Glomerular visceral epithelial cell (primary cell): ENCODE results near the gene SYK.
"Not testable (repeated sequence)": the region's sequence is repeated elsewhere in the genome, so short reads cannot be mapped to it uniquely, and the experiment has no call there.

Experiments
- DNase-seq: peaks from one replicate; pipeline ENCODE4 v3.0.0-alpha.2; 2016; ENCODE audit errors: extremely low spot score

The SYK gene

DNA sequence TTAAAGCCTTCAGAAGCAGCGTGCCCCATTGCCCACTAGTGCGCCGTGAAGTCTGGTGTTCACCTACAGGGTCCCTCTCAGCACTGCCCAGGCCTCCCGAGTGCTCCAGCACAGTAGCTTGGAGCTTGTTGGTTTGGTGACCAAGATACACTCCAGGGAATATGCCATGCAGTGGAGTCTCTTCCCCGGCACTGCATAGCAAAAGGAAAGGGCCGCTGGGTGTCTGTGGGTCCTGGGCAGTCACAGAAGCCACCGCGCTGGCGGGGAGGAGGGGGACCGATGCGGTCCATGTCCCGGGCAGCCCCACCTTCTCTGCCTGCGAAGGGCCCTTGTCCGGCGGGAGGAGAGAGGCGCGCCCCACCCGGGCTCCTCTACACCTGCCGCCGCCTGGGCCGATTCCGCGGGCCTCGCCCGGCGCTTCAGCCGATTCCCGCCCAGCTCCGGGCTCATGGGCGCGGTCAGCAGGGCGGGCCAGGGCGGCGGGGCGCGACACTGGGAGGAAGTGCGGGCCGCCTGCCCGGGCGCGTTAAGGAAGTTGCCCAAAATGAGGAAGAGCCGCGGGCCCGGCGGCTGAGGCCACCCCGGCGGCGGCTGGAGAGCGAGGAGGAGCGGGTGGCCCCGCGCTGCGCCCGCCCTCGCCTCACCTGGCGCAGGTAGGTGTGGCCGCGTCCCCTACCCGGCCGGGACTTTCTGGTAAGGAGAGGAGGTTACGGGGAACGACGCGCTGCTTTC, at the start of gene SYK:
Gene SYK (plus strand): TSS at position 579 of the 732 bp plus-strand sequence. CDS start 42,080 bp downstream, outside the sequence.
- no peak for DNase-seq

DNA sequence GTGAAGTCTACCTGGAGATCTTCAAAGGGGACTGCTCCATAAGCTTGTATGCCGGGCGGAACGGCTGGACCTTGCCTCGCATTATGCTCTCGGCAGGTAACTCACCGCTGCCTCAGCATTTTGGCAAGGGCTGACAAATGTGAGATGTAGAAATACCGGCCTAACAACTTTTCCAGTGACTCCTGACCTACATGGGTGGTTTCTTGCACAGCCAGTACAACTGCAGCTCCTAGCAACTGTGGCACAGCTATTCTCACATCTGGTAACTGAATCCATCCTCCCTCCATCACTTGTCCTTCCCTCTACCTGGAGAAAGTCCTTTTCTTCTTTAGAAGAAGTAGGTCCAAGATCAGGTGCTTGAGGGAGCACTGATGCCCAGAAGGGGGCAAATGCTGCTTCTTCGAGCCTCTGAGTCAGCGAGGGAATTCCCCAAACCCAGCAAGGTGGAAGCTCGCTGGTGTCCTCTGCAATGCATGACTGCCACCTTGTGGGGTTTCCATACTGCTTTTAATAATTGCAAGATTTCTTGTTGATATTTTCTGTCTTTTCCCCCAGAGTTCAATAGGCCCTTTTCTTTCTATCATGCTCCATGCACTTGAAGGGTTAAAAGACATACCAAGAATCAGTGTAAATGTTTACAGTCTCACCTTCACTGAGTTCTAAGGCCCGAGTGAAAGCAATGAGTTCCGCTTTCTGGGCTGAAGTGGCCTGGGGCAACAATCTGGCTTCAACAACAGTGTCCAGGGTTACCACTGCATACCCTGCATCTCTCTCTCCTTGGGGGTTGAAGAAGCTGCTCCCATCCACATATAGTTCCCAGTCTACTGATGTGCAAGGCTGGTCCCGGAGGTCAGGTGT, 45.9 kb upstream of the SYK start:
- peak; percentile 75 for DNase-seq

DNA sequence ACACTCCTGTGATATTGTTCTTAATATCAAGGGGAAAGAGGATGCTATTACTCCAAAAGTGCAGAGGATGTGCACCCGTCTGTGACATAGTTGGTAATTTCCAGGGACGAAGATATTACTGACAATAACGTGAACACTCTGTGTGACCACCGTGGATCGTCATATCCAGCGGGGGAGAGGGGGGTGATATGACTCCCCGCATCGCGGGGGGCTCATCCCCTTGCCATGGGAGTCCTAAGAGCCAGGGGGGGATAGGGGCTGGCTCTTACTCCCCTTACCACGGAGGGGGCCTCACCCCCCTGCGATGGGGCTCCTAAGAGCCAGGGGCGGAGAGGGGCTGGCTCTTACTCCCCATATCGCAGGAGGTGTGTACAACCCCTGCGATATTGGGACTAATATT, 41.0 kb upstream of the SYK start:
- not testable (repeated sequence) for DNase-seq

DNA sequence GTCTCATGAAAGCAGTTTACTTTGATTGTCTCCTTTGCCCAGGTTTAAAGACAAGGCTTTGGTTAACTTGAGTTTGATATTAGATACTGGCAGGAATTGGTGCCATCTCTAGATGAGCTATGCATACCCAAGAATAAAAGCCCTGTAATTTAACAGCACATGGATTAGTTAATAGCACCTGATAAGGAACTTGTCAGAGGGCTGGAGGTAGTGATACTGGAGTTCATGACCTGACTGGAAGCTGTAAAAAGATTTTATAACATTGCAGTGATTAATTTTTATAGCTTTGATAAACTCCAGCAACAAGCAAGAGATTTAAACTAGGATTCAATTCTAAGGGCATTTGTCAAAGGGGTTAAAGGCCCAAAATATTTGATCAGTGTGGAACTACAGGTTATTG, 34.9 kb upstream of the SYK start:
- no peak for DNase-seq

DNA sequence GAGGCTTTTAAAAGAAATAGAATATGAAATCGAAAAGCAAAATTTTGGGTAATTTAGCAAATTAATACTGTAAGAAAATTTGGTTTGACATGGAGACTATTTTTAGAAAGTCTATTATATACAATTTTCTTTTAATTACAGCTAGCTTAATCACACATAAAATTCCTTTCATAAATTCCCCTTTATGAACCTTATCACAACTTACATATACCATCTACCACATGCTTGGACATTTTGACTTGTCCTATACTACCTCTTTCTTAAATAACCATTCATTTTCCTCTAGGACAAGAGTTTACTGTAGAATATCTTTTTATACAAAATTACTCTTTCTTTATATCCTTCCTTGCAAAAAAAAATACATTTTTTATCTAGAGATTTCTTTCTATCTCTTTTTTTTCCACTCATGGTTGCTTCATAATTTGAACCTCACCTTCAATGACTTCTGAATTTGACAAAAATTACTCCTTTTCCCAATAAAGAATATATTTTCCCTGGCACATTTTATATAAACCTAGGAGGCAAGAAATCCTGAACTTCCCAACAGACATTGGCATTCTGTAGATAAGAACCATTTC, 34.0 kb upstream of the SYK start:
- DNase-seq: no peak

DNA sequence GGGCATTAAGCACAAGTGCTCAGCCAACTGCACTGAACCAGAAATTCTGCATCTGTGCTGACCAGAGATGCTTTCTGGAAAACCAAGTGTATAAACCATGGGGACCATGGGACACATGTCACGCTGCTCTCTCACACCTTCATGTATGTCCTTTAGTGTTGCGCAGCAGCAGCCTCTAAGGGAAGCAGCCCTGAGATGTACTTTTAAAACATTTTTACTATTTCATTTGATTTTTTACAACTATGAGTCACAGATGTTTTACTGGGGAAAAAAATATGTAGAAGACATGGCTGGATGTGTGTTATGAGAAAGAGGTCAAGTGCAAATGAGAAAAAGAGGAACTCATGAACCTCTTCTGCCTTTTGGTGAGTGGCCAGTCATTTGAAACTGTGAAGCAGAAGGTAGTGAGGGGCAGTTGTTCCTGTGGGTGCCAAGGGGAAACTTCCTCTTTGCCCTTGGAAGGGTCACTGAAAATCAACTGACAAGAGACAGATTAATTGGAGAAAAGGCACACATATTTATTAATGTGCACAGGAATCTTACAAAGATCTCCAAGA, 31.4 kb upstream of the SYK start:
- DNase-seq: no peak

DNA sequence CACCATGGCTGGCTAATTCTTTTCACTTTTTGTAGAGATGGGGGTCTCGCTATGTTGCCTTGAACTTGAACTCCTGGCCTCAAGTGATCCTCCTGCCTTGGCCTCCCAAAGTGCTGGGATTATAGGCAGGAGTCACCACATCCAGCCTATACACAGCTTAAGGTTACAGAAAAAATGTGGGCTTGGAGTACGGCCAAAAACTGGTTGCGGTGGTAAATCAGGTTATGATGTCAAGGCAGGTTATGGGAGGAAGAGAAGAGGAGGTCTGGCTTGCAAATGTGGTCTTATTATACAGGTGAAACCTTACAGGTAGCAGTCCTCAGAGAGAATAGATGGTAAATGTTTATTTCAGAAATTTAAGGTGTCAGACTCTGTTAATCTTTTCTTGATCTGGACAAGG, 30.7 kb upstream of the SYK start:
- DNase-seq: no peak

DNA sequence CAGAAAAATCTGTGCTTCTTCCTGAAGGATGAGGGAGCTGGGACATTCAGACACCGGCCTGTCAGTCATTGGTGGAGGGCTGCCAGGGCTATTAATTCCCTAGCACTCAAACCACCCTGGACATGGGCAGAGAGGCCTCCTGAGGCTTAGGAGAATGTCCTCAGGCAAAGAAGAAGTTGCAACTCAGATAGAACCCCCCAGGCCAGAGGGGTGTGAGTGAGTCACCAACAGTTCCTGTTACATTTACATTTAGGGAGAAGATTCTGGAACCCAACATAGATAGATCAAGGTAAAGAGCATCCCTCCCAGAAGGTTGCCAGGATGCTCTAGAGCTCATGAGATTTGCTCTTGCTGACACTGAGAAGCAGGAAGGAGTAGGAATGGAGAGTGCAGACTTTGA, 29.2 kb upstream of the SYK start:
- no peak for DNase-seq

DNA sequence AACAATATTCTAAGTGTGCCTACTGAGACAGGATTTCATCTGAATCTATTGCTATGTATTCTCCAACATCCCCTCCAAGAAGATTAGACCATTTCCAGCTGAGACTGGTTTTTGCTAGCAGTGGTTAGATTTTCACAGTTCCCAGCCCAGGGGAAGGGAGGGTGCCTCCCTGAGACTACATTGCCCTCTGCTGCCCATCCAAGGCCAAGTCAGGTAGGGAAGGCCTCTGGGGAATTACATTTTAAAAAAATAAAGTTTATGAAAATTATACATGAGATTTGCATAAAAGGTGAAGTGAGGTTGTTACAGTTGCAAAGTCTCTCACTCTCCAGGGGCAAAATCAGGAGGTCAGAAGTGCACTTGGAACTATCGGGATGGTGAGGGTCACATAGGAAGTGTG, 28.0 kb upstream of the SYK start:
- peak; percentile 13 for DNase-seq

DNA sequence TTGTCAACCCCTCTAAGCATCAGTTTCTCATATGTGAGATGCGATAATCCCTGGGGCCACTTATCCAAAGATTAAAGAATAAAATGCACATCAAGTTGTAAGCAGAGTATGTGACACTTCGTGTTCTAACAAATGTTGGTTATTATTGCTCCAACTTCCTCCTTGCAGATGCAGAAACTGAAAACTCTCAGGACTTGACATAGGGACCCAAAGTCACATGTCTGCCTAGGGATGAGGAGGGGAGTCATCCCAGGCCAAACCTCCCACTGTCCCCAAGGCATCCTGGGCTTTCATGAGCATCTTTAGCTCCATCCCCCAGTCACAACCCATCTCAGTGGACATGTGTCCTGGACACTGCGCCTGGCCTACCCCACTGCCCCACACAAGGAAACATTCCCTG, 27.5 kb upstream of the SYK start:
- DNase-seq: no peak

DNA sequence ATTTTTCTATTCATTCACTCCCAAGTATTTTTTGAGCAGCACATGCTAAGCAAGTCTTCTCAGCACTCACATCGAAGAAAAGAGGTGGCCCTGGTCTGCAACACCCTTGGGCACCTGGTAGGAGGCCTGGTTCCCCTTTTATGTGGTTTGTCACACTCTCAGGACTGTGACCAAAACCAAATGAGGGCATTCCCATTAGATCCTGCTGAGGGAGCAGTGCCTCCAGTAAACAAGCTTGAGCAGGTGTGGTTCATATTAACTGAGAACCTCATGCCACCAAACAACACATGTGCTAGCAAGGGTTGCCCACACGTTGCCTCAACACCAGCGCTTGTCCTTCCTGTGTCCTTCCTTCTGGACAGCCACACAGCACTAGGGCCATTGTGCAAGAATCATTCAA, 26.9 kb upstream of the SYK start:
- no peak for DNase-seq

DNA sequence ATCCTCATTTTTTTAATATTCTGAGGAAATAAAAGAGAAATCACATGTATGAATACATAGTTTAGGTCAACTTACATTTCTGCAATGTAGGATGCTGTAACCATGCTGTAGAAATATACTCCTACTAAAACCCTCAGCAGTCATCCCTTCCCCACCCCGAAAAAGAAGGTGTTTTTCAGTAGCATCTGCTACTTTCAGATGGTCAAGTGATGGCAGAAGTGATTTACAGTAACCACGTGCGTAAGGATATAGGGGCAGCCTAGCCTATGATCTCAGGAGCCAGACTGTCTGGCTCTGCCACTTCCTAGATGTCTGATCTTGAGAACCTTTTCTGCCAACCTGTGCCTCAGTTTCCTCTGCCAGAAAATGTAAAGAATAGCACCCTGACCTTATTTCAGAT, 26.0 kb upstream of the SYK start:
- DNase-seq: no peak

DNA sequence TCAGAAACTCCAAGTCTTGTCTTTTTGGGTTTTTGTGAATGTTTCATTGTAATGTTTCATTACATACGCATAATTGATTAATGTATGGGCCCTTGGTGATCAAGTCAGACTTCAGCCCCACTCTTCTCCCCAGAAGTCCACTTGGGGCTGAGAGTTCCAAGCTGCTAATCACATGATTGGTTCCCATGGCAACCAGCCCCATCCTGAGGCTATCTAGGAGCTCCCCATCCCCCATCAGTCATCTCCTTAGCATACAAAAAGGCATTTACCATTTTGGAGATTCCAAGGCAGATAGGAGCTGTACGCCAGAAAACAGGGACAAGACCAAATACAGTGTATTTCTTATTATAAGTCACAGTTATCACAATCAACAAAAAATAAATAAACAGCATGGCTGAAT, 22.9 kb upstream of the SYK start:
- DNase-seq: no peak

DNA sequence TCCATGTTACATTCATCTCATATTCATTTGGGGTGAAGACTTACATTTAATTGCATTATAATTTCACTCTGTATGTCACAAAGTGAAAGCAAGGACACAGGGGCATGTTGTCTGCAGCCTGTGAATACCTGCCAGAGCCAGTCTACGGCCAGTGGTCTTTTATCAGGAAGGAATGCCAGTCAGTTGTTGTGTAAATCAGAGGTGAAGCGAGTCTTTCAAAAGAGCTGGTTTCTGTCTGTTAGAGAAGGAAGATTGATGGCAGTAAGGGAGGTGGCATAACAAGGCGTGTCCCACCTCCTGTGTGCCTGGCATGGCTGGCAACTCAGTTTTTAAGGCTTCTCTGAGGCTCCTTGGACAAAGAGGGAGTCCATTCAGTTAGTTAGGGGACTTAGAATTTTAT, 18.1 kb upstream of the SYK start:
- DNase-seq: no peak

DNA sequence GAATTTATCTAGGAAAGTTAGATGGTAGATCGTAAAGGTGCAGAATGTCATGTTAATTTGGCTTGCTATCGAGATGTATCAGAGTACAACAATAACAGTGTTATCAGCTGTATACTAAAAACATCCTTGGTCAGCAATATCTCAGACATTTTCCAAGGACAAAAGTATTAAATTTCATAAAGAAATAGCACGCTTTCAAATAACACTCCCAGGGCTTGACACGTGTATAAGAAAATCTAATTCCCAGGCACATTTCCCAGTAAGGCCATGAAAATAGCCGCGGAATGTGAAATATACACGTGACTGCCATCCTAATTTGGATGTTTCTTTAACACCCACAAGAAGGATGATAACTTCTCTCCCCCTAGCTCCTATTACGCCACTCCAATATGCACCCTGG, 17.7 kb upstream of the SYK start:
- DNase-seq: no peak

DNA sequence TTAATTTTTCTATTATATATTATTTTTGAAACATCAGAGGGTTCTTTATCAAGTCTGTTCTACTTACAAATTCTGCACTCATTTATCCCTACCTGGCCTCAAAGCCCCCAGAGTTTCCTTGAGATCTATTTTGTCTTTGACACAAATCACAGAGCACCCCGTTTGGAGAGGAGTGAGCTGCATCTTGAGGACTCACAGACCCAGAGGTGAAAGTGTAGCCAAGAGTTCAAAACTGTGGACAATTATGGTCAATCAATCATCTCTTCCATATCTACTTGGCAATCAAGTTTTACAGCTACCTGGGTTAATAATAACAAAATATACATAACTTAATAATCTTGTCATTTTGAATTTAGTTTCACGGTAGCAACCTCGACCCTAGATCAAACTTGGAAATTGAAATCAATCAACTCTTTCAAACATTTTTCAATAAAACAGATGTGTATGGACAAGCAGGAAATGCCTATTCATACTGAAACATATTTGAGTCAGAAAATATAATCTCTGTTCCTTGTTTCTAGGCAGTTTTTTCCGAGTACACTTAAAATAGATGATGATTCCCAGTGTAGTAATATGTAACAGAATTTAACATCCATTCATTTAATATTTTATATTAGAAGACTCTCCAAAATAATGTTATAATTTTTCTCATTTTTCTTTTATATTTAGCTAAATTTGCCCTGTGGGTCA, 13.7 kb upstream of the SYK start:
- DNase-seq: no peak

DNA sequence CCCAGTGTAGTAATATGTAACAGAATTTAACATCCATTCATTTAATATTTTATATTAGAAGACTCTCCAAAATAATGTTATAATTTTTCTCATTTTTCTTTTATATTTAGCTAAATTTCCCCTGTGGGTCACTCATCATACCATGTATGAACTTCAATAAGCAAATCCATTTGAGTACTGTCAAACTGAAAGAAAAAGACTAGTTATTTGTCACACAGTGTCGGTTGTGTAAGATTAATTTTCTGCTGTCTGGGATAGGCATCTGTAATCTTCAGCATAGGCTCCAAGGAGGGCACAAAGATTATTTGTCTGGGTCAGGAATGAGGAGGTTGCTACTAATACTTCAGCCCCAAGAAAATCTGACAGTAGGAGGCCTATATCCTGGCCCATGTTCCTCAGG, 13.1 kb upstream of the SYK start:
- not testable (repeated sequence) for DNase-seq

DNA sequence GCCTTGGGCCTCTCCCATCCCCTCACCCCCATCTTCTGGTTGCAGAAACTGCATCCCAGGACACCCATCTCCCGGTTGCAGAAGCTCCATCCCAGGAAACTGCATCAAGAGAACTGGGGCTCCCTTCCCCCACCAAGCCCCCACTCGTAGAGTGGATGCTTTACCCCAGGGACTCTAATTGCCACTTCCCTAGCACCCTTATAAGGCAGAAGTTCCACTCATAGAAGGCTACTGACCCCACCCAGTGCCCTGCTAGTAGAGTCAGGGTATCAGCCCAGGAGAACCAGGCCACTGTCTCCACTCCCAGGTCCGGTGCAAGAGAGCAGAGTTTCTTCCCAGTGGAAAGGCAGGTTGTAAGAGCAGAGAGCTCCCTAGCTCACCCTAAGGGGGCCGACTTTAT, 12.2 kb upstream of the SYK start:
- no peak for DNase-seq

DNA sequence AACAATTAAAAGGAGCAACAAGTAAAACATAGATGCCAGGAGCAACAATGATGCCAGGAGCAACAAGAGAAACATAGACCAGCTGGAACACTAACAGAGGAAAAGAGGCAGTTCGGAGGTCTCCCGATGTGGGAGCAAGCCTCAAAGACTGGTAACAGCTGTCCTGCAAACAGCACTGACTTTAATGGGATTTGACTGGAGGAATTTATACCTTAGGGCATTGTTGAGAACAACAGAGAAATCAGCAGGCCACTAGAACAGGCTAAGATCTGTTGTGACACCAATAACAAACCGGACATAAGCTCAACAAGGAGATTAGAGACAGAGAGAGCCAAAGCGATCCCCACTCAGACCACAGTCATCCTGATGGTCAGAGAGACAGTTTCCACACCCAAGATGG, 11.8 kb upstream of the SYK start:
- no peak for DNase-seq

DNA sequence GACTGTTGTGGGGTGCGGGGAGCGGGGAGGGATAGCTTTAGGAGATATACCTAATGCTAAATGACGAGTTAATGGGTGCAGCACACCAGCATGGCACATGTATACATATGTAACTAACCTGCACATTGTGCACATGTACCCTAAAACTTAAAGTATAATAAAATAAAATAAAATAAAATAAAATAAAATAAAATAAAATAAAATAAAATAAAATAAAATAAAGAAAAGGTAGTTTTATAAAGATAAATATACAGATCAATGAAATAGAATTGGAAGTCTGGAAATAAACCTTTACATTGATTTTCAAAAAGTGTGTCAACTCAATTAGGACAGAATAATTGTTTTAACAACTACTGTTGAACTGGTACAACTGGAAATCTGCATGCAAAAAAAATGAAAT, 8.6 kb upstream of the SYK start:
- DNase-seq: not testable (repeated sequence)

DNA sequence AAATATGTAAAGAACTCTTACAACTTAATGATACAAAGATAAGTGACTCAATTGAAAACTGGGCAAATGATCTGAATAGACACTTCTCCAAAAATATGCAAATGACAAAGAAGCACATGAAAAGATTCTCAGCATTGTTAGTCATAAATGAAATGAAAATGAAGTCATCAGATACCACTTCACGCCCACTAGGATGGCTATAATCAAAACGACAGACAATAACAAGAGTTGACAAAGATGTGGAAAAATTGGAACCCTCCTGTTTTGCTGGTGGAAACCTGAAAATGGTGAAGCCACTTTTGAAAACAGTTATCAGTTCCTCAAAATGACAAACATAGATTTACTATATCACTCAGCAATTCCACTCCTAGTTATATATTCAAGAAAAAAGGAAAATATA, 7.9 kb upstream of the SYK start:
- no peak for DNase-seq

DNA sequence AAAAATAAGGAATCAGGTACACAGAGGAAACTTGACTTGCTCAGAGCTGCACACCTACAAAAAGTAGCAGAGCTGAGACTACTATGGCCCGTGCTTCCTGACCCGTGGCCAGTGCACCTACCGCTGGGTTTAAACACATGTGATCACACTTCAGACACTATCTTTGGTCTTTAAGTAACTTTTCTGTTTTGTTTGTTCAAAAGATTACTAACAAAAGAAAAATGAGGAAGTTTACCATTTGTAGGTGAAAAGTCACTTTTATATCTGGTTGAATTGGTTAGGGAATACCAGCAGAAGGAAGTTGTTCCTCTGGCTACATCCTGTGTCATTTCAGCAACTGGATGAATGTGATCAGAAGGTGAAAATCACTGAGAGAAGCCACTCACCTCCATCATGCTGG, 6.5 kb upstream of the SYK start:
- no peak for DNase-seq
